GM12873 (cell line): Measurements from ENCODE around the gene FSD1.
A peak's percentile ranks its signal among the peaks of the same experiment; 100 is the strongest.

Source experiments
- TF ChIP-seq, protein P1 (sequence below): IDR thresholded peaks from 2 replicates; pipeline ENCODE4 v1.5.1; 2012; ENCODE audit warnings: low read depth, mild to moderate bottlenecking, moderate library complexity, low read length, control low read depth; ENCODE audit not compliant: insufficient read depth; ENCODE audit errors: missing control alignments

Gene FSD1

DNA sequence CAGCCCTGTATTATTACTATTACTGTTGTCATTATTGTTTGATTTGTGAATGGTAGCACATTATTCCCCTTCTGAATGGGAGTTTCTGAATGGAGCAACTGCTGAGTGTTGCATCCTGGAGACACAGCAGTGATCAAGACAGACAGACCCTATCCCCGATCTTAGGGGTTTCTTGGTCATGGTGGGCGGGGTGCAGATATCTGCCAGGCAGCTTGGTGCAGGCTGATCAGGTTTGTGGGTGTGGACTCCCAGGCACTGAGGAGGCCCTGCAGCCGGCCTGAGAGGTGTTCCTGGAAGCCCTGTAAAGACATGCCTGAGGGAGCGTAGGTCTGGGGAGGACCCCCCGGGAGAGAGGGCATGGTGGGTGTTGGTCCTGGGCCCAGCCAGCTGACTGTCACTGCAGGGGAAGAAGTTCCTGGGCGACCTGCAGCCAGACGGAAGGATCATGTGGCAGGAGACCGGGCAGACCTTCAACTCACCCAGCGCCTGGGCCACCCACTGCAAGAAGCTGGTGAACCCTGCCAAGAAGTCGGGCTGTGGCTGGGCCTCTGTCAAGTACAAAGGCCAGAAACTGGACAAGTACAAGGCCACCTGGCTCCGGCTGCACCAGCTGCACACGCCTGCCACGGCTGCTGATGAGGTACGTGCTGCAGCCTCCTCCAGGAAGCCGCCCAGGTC, 41.1 kb downstream of the FSD1 start:
- TF ChIP-seq, protein P1, sequence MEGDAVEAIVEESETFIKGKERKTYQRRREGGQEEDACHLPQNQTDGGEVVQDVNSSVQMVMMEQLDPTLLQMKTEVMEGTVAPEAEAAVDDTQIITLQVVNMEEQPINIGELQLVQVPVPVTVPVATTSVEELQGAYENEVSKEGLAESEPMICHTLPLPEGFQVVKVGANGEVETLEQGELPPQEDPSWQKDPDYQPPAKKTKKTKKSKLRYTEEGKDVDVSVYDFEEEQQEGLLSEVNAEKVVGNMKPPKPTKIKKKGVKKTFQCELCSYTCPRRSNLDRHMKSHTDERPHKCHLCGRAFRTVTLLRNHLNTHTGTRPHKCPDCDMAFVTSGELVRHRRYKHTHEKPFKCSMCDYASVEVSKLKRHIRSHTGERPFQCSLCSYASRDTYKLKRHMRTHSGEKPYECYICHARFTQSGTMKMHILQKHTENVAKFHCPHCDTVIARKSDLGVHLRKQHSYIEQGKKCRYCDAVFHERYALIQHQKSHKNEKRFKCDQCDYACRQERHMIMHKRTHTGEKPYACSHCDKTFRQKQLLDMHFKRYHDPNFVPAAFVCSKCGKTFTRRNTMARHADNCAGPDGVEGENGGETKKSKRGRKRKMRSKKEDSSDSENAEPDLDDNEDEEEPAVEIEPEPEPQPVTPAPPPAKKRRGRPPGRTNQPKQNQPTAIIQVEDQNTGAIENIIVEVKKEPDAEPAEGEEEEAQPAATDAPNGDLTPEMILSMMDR = no peak

DNA sequence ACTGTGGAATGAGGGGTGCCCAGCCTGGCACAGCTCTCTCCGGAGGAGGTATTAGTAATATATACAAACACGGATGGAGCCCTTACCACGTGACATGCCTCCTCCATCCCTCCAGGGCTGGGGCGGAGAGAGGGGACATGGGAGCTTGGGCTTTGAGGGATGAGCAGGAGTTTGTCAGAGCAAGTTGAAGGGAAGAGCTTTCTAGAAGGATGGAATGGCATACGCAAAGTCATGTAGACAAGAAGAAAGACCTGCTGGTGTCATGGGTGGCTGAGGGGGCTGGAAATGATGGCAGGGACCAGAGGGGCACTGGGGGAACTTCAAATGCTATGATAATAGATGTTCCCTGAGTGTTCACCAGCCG, 41.6 kb downstream of the FSD1 start:
- TF ChIP-seq, protein P1 = no peak

DNA sequence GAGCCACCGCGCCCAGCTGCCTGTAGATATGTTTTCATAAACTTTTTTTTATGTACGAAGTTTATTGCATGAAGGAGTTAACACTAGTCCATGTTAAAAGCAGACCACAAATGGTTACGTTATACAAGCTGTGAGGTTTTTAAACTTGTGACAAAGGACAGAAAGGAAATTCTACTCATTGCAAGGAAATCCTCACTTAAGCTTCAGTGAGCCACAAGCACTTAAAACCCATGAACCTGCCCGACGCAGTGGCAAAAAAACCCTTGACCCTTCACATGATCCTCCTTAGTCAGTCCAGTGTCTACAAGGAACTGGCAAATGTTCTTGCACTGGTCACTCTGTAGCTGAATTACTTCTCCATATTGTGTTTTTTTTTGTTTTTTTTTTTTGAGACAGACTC, 43.1 kb downstream of the FSD1 start:
- TF ChIP-seq, protein P1 = no peak

DNA sequence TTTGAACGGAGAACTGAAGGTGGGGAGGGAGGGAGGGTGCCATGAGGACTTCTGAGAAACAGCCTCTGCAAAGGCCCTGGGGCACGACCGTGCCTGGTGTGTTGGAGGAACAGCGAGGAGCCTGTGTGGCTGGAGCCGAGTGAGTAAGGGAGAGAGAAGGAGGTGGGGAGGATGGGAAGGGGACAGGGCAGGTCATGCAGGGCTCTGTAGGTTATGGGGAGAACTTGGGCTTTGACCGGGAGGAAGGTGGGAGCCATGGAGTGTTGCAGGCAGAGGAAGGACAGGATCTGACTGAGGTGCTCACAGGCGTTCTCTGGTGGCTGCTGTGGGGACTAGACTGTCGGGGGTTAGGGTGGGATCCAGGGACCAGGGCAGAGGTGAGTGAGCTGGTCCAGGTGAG, 45.7 kb downstream of the FSD1 start:
- TF ChIP-seq, protein P1 = no peak

DNA sequence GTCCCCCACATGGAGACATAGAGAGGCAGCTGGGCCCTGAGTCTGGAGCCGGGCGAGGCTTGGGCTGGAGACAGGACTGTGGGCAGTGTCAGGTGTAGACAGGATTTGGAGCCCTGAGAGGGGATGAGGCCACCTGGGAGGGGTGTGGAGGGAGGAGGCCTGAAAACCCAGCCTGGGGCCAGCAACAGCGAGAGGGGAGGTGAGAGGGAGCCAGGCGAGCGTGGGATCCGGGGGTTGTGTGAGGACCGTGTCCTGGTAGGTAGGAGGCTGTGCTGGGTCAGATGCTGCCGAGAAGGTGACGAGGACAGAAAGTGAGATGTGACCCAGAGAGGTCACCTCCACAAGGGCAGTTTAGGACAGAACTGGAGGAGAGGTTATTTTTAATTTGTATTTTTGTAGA, 46.3 kb downstream of the FSD1 start:
- TF ChIP-seq, protein P1 = no peak

GRCh38 chr19:4352701-4353121, 48.3 kb downstream of the FSD1 start:
- TF ChIP-seq, protein P1 = peak; percentile 79

DNA sequence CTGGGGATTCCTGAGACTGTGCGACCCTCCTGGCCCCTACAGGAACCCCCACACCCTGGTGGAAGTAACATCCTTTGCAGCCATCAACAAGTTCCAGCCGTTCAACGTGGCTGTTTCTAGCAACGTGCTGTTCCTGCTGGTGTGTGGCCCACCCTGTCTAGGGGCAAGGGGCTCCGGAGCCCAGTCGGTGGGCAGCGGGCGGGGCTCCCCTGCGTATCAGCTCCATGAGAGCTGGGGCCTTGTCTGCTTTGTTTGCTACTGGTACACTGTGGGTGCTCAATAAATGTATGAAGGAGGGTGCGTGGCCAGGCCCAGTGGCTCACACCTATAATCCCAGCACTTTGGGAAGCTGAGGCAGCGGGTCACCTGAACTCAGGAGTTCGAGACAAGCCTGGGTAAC, 49.9 kb downstream of the FSD1 start:
- TF ChIP-seq, protein P1 = no peak
